DMS114 treated with DMSO at 0.1 percent for 48 hours (cell line): ENCODE data around the gene CD2.
"Not testable (repeated sequence)": the region's sequence is repeated elsewhere in the genome, so short reads cannot be mapped to it uniquely, and the experiment has no call there.

Experiments
- DNase-seq: peaks from one replicate; lab custom pipeline; 2025; ENCODE audit not compliant: unreplicated experiment; lab: John Stamatoyannopoulos, UW

CD2 gene

DNA sequence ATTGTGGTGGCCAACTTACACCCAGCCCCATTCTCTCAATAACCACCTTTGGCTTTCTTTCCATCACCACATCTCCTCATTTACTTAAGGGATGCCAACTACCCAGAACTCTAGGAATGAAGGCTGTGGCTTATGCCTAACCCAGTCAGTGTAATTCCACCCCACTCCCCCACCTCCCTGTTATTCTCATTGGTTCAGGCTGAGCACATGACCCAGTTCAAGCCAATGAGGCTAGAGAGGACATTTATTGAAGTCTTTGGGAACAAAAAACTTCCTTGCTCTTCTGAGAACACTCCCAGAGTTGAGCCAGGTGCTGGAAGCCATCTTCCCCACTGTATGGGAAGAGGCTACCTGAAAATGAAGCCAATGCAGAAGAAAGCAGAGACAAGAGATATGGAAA, 22.8 kb upstream of the CD2 start:
- no peak for DNase-seq

DNA sequence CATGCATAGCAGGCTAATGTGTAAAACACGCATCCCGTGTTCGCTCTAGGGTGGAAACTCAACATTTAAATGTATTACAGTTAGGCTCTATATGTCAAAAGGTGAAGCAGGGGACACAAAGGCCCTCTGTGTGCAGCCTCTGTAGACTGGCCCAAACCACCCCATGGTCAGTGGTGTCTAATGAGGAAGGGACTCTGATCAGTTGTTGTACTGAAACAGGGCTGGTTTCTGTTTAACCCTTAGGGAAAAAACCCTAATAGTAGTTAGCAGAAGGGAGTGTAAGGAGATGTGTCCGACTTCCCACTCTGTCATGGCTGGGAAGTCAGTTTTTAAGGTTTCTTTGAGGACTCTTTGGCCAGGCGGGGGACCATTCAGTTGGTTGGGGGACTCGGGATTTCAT, 21.5 kb upstream of the CD2 start:
- no peak for DNase-seq

- no peak for DNase-seq
Measured at GRCh38 chr1:116733476-116734365, 20.5 kb upstream of the CD2 start.

- no peak for DNase-seq
Measured at GRCh38 chr1:116735246-116735645, 19.0 kb upstream of the CD2 start.

GRCh38 chr1:116737020-116737854, 17.0 kb upstream of the CD2 start:
- DNase-seq: peak; percentile 38

GRCh38 chr1:116737855-116738321, 16.3 kb upstream of the CD2 start:
- DNase-seq: no peak

- DNase-seq: no peak
Measured at GRCh38 chr1:116738673-116739370, 15.4 kb upstream of the CD2 start.

GRCh38 chr1:116739371-116740012, 14.7 kb upstream of the CD2 start:
- no peak for DNase-seq

DNA sequence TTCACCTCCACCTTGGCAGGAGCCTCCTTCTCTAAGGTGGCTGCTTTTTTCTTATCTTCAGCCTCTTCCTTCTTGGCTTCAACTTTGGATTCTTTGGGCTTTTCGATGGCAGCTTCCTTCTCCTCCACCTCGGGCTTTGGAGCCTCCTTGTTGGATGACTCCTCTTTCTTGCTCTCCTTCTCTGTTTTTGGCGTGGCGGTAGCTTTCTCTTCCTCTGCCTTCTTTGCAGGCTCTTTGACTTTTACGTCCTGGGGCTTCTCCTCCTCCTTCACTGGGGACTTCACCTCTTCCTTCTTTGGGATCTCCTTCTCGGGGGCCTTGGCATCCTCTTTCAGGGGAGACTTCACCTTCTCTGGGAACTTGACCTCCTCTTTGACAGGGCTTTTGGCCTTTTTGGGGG, 13.9 kb upstream of the CD2 start:
- no peak for DNase-seq

DNA sequence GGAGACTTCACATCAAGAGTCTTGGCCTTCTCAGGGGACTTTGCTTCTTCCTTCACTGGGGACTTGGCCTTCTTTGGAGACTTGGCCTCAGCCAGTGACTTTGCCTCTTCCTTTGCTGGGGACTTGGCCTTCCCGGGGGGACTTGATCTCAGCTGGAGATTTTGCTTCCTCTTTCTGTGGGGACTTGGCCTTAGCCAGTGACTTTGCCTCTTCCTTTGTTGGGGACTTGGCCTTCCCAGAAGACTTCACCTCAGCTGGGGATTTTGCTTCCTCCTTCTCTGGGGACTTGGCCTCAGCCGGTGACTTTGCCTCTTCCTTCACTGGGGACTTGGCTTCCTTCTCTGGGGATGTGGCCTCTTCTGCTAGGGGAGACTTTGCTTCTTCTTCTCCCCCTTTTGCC, 13.5 kb upstream of the CD2 start:
- no peak for DNase-seq

GRCh38 chr1:116741836-116742565, 12.2 kb upstream of the CD2 start:
- no peak for DNase-seq

DNA sequence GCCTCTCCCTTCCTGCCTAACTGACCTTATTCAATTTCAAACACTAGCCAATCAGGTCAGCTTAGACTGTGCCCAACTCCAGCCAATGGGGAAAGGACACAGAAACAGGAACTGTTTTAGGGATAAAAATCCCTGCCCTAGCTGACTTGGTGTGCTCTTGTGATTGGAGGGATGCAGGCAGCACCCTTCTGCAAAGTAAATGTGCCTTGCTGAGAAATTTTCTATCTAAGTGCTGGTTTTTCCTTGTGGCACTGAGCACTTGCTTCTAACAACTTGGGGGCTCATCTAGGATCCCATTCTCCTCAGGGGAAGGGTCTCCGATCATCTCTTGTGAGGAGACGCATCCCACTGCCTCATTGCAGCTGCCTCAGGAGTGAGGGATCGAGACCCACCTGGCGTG, 10.7 kb upstream of the CD2 start:
- no peak for DNase-seq

DNA sequence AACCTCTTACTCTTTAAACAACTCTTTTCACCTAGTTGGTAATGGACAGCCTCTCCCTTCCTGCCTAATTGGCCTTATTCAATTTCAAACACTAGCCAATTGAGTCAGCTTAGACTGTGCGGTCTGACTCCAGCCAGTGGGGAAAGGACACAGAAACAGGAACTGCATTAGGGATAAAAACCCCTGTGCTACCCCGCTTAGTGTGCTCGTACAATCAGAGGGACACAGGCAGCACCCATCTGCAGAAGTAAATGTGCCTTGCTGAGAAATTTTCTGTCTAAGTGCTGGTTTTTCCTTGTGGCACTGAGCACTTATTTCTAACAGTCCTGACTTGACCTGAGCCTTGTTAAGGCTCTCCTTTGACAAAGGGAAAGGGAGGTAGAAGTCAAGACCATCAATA, 6.0 kb upstream of the CD2 start:
- DNase-seq: no peak

DNA sequence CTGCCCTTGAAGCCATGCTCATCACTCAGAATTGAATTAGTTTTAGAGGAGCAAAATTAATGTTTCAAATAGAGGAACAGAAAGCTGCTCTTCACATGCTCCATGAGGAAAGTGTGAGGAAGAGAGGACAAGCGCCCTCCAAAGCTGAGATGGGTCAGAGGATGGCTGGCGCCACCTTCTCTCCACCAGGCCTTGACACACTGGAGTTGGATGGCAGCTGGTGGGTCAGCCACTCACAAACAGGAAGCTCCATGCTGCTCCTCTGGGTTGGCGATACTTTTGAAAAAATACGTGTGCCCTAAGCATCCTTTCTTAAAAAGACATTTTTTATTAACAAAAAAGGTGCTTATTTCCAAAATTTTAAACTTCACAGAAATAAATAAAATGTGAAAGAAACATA, 3.1 kb upstream of the CD2 start:
- DNase-seq: no peak

DNA sequence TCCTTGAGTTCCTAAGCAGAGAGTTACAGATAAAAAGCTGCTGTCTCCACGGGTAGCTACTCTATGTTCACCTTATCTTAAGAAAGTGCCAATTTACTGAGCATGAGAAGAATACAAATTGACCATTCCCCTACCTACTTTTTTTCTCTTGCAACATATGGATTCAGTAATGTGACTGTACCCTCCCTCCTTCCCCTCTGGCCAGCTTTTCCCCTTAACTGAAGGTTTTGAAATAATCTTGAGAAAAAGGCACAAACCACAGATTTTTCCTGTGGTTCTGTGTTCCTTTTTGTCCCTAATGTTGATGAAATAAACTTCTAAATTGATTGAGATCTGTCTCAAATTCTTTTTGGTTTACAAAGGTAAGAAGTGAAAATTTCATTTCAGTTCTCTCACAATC, 2.6 kb upstream of the CD2 start:
- DNase-seq: no peak

- no peak for DNase-seq
Measured at GRCh38 chr1:116753312-116753711, 918 bp upstream of the CD2 start.

- no peak for DNase-seq
Measured at GRCh38 chr1:116755066-116755465, 836 bp downstream of the CD2 start.

- DNase-seq: no peak
Measured at GRCh38 chr1:116755681-116756080, 1.5 kb downstream of the CD2 start.

- DNase-seq: not testable (repeated sequence)
Measured at GRCh38 chr1:116756092-116756491, 1.9 kb downstream of the CD2 start.

DNA sequence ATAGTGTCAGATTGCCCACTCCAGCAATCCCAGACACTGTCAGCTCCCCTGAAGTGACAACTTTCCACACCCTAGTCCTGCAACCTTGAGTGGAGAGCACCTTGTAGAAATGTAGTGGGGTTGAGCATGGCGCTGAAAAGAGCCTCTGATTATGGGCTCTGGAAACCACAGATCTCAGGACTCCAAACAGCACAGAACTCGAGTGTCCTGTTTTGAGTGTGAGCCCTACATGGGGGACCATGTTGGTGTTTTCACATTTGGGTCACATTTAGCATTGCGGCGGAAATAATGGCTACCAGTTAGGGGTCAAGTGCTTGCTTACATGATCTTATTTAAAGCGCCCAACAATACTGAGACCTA, 4.2 kb downstream of the CD2 start:
- not testable (repeated sequence) for DNase-seq
